ENCODE data around the gene POU2F1. TPM values are rescaled to one million over a fixed set of nuclear protein-coding genes. Genes with fewer than 3 reads are reported as not detected.

The POU2F1 gene
- total and polyA plus RNA-seq, 2 experiments from 2014 or later, result 38.8 to 66.1 TPM

DNA sequence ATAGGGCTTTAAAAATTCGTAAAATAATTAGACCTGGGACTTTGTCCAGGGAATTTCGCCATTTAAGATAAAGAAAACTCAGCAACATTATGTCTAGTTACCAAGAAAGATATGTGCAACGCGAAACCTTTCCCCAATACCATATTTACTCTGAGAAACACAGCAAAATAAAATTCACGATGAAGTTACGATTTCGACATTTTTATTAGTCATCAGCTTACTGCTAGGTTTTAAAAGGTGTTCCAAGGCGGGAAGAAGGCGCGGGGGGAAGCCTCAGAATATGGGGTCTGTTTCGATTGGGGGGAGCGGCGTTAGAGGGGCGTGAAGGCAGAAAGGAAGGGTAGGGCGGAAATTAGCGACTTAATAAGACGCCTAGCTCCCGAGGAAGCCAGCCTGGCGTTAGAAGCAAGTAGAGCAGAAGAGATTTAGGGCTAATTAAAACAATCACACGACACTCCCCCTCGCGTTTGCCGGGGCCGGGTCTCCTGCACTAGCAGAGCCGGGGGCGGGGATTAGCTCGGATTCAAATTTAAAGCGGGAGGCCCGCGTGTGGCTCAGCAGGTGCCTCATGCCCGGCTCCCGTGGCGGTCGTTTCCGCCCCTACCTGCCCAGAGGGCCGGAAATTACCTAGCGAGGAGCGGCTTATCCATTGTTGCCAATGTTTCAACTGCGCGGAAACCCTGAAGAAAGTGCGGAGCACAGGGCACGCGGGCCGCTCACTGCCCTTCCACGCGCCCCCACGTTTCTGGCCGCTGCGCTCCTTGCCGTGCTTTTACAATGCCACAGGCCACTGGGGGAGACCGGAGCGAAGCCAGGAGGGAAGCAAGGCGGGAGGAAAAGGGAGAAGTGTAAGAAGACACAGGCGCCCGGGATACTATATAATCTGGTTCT is 795 bp upstream of the POU2F1 start:
- Histone ChIP-seq H4K20me1 (replicated peaks; ENCODE audit: insufficient read depth) (no peaks in the 10 kb centered on the region; the same call in 1 of the 2 replicates), H3K27ac (ENCODE audit: low read depth) (peak overlapping the region; percentile 100), H3K4me1 (ENCODE audit: insufficient read depth) (peaks cover 32% of the 10 kb centered on the region), H3K79me2 (replicated peaks; ENCODE audit: insufficient read depth) (peaks cover 30% of the 10 kb centered on the region), H3K36me3 (ENCODE audit: insufficient read depth) (no peaks in the 10 kb centered on the region), H3K4me2 (peak overlapping the region; percentile 94), H2AFZ (peak overlapping the region; percentile 14; the same call in 1 of the 2 replicates), H3K4me3 (peak overlapping the region; percentile 75), H3K9me2 (ENCODE audit: insufficient read depth) (no peaks in the 10 kb centered on the region), H3K27me3 (ENCODE audit: insufficient read depth) (no peaks in the 10 kb centered on the region), H3F3A (replicated peaks; ENCODE audit: low read depth) (0 out of 2 replicates have a peak, but pooled peaks cover 2% of the 10 kb centered on the region)
- ATAC-seq, result peak; percentile 71
- Mint-ChIP-seq H3K4me1 (peaks cover 32% of the 10 kb centered on the region), H3K4me3 (peak overlapping the region; percentile 86), H3K9me3 (peaks cover 10% of the 10 kb centered on the region; the same call in 2 of the 3 replicates), H3K27me3 (ENCODE audit: insufficient read depth, low read depth, poor library complexity) (peaks cover 15% of the 10 kb centered on the region), H3K36me3 (ENCODE audit: low read depth) (peaks cover 6% of the 10 kb centered on the region; the same call in 2 of the 3 replicates), H3K27ac (peak overlapping the region; percentile 100)
- peak; percentile 99 for DNase-seq (ENCODE audit: low spot score)
- no peak for TF ChIP-seq EZH2 (IDR thresholded peaks at IDR 0.05; ENCODE audit: low read depth, unreplicated experiment)
- TF ChIP-seq STAT1 (IDR thresholded peaks at IDR 0.05; ENCODE audit: unreplicated experiment), result no peak
- TF ChIP-seq, protein P1, sequence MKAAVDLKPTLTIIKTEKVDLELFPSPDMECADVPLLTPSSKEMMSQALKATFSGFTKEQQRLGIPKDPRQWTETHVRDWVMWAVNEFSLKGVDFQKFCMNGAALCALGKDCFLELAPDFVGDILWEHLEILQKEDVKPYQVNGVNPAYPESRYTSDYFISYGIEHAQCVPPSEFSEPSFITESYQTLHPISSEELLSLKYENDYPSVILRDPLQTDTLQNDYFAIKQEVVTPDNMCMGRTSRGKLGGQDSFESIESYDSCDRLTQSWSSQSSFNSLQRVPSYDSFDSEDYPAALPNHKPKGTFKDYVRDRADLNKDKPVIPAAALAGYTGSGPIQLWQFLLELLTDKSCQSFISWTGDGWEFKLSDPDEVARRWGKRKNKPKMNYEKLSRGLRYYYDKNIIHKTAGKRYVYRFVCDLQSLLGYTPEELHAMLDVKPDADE (IDR thresholded peaks at IDR 0.05), result peak; percentile 66; the same call in 1 of the 2 replicates
- no peak for TF ChIP-seq JUNB (IDR thresholded peaks at IDR 0.05; ENCODE audit: unreplicated experiment)
- no peak for TF ChIP-seq ZNF331 (CRISPR knock-in tag; IDR thresholded peaks at IDR 0.05; ENCODE audit: low read depth)
- peak; percentile 38; the same call in 1 of the 2 replicates for TF ChIP-seq CREB1 (CRISPR knock-in tag; IDR thresholded peaks at IDR 0.05; ENCODE audit: low read depth)
- TF ChIP-seq ZNF114 (CRISPR knock-in tag; IDR thresholded peaks at IDR 0.05), result no peak
- TF ChIP-seq, protein P2, sequence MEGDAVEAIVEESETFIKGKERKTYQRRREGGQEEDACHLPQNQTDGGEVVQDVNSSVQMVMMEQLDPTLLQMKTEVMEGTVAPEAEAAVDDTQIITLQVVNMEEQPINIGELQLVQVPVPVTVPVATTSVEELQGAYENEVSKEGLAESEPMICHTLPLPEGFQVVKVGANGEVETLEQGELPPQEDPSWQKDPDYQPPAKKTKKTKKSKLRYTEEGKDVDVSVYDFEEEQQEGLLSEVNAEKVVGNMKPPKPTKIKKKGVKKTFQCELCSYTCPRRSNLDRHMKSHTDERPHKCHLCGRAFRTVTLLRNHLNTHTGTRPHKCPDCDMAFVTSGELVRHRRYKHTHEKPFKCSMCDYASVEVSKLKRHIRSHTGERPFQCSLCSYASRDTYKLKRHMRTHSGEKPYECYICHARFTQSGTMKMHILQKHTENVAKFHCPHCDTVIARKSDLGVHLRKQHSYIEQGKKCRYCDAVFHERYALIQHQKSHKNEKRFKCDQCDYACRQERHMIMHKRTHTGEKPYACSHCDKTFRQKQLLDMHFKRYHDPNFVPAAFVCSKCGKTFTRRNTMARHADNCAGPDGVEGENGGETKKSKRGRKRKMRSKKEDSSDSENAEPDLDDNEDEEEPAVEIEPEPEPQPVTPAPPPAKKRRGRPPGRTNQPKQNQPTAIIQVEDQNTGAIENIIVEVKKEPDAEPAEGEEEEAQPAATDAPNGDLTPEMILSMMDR (conservative IDR thresholded peaks at IDR 0.05; ENCODE audit: low read depth in 2 of 2), result 0 out of 4 replicates have a peak, but pooled peaks have one; percentile 8 to 11
- peak; percentile 89 for TF ChIP-seq POLR2AphosphoS5 (IDR thresholded peaks at IDR 0.05; ENCODE audit: low read depth)
- TF ChIP-seq, protein P3, sequence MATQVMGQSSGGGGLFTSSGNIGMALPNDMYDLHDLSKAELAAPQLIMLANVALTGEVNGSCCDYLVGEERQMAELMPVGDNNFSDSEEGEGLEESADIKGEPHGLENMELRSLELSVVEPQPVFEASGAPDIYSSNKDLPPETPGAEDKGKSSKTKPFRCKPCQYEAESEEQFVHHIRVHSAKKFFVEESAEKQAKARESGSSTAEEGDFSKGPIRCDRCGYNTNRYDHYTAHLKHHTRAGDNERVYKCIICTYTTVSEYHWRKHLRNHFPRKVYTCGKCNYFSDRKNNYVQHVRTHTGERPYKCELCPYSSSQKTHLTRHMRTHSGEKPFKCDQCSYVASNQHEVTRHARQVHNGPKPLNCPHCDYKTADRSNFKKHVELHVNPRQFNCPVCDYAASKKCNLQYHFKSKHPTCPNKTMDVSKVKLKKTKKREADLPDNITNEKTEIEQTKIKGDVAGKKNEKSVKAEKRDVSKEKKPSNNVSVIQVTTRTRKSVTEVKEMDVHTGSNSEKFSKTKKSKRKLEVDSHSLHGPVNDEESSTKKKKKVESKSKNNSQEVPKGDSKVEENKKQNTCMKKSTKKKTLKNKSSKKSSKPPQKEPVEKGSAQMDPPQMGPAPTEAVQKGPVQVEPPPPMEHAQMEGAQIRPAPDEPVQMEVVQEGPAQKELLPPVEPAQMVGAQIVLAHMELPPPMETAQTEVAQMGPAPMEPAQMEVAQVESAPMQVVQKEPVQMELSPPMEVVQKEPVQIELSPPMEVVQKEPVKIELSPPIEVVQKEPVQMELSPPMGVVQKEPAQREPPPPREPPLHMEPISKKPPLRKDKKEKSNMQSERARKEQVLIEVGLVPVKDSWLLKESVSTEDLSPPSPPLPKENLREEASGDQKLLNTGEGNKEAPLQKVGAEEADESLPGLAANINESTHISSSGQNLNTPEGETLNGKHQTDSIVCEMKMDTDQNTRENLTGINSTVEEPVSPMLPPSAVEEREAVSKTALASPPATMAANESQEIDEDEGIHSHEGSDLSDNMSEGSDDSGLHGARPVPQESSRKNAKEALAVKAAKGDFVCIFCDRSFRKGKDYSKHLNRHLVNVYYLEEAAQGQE (IDR thresholded peaks at IDR 0.05; ENCODE audit: unreplicated experiment), result no peak
- TF ChIP-seq NANOG (IDR thresholded peaks at IDR 0.05; ENCODE audit: borderline replicate concordance), result peak; percentile 55; the same call in 1 of the 2 replicates
- TF ChIP-seq EZH2phosphoT487 (IDR thresholded peaks at IDR 0.05; ENCODE audit: unreplicated experiment), result no peak
- TF ChIP-seq, protein P4, sequence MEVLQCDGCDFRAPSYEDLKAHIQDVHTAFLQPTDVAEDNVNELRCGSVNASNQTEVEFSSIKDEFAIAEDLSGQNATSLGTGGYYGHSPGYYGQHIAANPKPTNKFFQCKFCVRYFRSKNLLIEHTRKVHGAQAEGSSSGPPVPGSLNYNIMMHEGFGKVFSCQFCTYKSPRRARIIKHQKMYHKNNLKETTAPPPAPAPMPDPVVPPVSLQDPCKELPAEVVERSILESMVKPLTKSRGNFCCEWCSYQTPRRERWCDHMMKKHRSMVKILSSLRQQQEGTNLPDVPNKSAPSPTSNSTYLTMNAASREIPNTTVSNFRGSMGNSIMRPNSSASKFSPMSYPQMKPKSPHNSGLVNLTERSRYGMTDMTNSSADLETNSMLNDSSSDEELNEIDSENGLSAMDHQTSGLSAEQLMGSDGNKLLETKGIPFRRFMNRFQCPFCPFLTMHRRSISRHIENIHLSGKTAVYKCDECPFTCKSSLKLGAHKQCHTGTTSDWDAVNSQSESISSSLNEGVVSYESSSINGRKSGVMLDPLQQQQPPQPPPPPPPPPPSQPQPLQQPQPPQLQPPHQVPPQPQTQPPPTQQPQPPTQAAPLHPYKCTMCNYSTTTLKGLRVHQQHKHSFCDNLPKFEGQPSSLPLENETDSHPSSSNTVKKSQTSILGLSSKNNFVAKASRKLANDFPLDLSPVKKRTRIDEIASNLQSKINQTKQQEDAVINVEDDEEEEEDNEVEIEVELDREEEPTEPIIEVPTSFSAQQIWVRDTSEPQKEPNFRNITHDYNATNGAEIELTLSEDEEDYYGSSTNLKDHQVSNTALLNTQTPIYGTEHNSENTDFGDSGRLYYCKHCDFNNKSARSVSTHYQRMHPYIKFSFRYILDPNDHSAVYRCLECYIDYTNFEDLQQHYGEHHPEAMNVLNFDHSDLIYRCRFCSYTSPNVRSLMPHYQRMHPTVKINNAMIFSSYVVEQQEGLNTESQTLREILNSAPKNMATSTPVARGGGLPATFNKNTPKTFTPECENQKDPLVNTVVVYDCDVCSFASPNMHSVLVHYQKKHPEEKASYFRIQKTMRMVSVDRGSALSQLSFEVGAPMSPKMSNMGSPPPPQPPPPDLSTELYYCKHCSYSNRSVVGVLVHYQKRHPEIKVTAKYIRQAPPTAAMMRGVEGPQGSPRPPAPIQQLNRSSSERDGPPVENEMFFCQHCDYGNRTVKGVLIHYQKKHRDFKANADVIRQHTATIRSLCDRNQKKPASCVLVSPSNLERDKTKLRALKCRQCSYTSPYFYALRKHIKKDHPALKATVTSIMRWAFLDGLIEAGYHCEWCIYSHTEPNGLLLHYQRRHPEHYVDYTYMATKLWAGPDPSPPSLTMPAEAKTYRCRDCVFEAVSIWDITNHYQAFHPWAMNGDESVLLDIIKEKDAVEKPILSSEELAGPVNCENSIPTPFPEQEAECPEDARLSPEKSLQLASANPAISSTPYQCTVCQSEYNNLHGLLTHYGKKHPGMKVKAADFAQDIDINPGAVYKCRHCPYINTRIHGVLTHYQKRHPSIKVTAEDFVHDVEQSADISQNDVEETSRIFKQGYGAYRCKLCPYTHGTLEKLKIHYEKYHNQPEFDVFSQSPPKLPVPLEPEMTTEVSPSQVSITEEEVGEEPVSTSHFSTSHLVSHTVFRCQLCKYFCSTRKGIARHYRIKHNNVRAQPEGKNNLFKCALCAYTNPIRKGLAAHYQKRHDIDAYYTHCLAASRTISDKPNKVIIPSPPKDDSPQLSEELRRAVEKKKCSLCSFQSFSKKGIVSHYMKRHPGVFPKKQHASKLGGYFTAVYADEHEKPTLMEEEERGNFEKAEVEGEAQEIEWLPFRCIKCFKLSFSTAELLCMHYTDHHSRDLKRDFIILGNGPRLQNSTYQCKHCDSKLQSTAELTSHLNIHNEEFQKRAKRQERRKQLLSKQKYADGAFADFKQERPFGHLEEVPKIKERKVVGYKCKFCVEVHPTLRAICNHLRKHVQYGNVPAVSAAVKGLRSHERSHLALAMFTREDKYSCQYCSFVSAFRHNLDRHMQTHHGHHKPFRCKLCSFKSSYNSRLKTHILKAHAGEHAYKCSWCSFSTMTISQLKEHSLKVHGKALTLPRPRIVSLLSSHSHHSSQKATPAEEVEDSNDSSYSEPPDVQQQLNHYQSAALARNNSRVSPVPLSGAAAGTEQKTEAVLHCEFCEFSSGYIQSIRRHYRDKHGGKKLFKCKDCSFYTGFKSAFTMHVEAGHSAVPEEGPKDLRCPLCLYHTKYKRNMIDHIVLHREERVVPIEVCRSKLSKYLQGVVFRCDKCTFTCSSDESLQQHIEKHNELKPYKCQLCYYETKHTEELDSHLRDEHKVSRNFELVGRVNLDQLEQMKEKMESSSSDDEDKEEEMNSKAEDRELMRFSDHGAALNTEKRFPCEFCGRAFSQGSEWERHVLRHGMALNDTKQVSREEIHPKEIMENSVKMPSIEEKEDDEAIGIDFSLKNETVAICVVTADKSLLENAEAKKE (CRISPR knock-in tag; IDR thresholded peaks at IDR 0.05), result no peak
